HG03520 (cell line): ENCODE measurements around the gene SMARCE1.
"Not testable (repeated sequence)": the region's sequence is repeated elsewhere in the genome, so short reads cannot be mapped to it uniquely, and the experiment has no call there.

ENCODE experiments used
- ATAC-seq: cut with Tn5 transposase; IDR thresholded peaks from one replicate; pipeline ENCODE4 v1.9.1; 2021; ENCODE audit warnings: mild to moderate bottlenecking, moderate library complexity; ENCODE audit not compliant: unreplicated experiment

Gene SMARCE1

DNA sequence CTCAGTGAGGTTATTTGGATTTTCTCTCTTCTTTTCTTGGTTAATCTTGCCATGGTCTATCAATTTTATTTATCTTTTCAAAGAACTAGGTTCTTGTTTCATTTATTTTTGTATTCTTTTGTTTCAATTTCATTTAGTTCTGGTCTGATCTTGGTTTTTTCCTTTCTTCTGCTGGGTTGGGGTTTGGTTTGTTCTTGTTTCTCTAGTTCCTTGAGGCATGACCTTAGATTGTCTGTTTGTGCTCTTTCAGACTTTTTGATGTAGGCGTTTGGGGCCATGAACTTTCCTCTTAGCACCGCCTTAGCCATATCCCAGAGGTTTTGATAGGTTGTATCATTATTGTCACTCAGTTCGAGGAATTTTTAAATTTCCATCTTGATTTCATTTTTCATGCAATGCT, 61.4 kb downstream of the SMARCE1 start:
- not testable (repeated sequence) for ATAC-seq

DNA sequence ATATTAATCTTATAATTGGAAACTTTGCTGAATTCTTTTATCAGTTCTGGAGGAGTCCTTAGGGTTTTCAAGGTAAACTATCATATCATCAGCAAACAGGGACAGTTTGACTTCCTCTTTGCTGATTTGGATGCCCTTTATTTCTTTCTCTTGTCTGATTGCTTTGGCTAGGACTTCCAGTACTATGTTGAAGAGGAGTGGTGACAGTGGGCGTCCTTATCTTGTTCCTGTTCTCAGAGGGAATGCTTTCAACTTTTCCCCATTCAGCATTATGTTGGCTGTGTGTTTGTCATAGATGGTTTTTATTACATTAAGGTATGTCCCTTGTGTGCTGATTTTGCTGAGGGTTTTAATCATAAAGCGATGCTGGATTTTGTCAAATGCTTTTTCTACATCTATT, 62.7 kb downstream of the SMARCE1 start:
- not testable (repeated sequence) for ATAC-seq

DNA sequence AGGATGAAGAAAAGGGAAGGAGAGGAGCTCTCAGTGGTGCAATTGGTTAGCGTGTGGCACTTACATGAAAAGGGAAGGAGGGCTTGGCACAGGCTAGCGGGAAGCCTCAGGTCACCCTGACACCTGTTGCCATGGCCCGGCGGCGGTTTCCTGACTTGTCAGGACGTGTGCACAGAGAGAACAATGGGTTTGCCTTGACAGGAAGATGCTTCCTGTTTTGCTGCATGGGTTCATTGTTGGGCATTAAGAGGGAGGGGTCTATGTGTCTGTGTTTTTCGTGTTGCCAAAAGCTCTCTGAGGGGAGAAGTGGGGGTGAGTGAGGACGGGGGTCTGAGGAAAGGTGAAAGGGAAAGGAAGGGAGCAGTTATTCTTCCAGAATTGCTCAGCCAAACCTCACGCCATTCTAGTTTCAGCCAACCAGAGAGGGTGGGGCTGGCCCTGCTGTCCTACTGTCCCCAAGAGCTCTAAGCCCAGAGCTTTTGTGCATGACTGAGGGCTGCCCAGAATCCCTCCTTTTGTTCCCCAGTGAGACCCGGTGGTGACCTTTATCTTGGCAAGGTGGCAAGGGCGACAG, 65.2 kb downstream of the SMARCE1 start:
- peak; percentile 79 for ATAC-seq

DNA sequence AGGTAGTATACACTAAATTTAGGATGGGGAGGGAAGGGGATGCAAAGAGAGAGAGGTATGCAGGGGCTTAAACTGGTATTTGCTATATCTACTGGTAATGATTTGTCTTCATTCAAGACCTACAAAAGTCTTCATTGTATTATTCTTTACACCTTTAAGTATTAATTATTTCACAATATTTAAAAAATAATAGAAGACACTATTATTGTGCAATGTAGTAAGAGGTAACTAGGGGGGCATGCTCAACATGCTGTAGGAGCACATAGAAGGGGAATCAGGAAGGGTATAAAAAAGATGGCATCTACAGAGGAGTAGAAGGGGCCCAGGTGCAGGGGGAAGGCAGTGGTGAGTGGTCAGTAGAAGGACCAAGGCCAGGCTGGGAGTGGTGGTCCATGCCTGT, 67.5 kb downstream of the SMARCE1 start:
- no peak for ATAC-seq

DNA sequence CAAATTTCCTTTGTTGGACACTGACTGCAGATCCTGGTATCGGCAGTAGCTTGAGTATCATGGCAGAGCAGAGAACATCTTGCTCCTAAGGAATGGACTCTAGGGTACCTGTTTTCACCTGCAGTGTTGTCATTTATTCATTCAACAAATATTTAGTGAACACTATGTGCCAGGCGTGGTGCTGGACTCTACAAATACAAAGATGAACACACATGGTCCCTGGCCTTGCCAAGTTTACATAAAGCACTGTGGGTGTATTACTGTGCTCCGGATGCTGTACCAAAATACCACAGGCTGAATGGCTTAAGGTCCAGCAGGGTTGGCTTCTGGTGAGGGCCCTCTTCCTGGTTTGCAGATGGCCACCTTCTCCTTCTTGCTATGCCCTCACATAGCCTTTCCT, 68.1 kb downstream of the SMARCE1 start:
- no peak for ATAC-seq

DNA sequence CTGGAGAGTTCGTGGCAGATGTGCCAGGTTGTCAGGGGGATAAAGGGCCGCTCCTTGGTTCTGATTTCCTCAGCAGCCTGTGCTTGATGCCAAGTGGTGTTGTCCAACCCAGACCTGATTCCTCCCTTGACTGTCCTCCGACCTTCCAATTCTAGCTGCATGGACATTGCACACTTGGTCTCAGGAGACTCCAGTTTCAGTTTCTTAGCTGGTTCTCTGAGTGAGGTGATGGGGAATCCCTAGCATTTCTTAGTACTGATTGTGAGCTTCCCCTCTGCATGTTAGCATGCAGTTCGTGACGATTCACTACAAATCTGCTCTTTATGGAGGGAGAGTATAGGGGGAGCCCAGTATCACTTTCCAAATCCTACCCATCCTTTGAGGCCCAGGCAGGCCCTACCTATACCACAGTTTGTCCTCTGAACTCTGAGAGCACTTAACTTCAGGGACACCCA, 70.0 kb downstream of the SMARCE1 start:
- ATAC-seq, result peak; percentile 60

DNA sequence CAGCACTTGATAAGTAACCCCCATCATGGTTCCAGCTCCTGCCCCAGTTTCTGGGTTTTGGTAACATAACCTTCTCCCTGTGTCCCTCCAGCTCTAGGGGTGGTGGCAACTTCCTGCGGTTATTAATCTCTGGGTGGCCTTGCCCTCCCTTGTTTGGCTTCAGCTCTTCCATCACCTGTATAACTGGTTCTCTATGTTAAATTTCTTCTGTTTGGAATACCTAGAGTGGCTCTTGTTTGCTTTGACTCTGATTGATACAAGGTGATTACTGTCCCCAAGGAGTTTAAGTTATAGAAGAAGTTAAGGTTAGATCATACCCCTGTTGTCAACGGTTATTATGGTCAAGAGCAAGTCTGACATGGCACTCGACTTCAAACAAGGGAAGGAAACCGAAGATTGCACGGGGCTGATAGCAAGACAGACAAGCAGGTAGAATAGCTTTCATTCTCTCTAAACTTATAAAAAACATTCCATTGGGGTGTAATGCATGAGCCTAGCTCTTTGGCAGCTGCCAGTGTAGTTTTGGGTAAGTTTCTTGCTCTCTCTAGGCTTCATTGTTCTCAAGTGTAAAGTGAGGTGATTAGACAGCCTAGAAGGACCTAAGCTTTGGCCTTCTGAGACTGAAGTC, 71.4 kb downstream of the SMARCE1 start:
- ATAC-seq, result no peak
